Mucosa of descending colon (tissue), 3 donors: ENCODE measurements around the gene MIER2. TPM values are rescaled to one million over a fixed set of nuclear protein-coding genes. Genes with fewer than 3 reads are reported as not detected.
"Not testable (repeated sequence)": the region's sequence is repeated elsewhere in the genome, so short reads cannot be mapped to it uniquely, and the experiment has no call there.

Experiments used
- ATAC-seq: fragments of 200-7000 bp; cut with Tn5 transposase; one replicate; pipeline ENCODE4 v1.9.1; 2020; ENCODE audit warnings: mild to moderate bottlenecking, moderate library complexity
- DNase-seq, 3 donors: peaks; one replicate each; pipeline ENCODE4 v3.0.0-alpha.2; 2020
- H3K36me3 ChIP-seq: fragments of 200-600 bp; one replicate; pipeline ENCODE4 v1.8.0; 2021; ENCODE audit warnings: low read depth, mild to moderate bottlenecking
- H3K4me1 ChIP-seq: fragments of 200-600 bp; one replicate; pipeline ENCODE4 v1.8.0; 2021; ENCODE audit warnings: low read depth, mild to moderate bottlenecking
- H3K4me3 ChIP-seq: fragments of 200-600 bp; one replicate; pipeline ENCODE4 v1.8.0; 2021; ENCODE audit warnings: mild to moderate bottlenecking
- H3K9me3 ChIP-seq: fragments of 200-600 bp; one replicate; pipeline ENCODE4 v1.8.0; 2021; ENCODE audit warnings: mild to moderate bottlenecking
- CTCF ChIP-seq: fragments of 200-600 bp; IDR thresholded peaks from one replicate; pipeline ENCODE4 v1.8.0; 2022; ENCODE audit warnings: antibody characterized with exemption, mild to moderate bottlenecking
- intact Hi-C, 2 donors: fragments of 100-400 bp; cut with DNase I in 1 of 2; cut with micrococcal nuclease in 1 of 2; formaldehyde crosslinking; loops; one replicate each; pipeline versions ENCODE4 v1.11.0 to v1.11.1; 2022; cut with DNase I, micrococcal nuclease
- long read RNA-seq, 2 donors: library from polyadenylated mRNA; unstranded; transcript quantifications; one replicate each; pipeline ENCODE4 v2.0.0, GENCODE V29; 2019 to 2021
- total RNA-seq, 3 donors: library from RNA; stranded (reverse); fragmentation: NEBNext Ultra II Directional in 2 of 3; extraction: Animal tissue kit (Norgen Biotek cat#: 25700) in 2 of 3; gene quantifications; one replicate each; pipeline versions ENCODE4 v1.2.1 to v1.2.4, GENCODE V29; 2021 to 2023
- donor health status: DM: no; HTN: no; CAD: no; lungs with moderate emphysema.
- donor health status: DM: no; HTN: no; CAD: no.
- donor health status: DM: no; HTN: yes; CAD: no.

The MIER2 gene
- 10 to 100 TPM; 13.4 to 28.3 (median 13.7) TPM for total RNA-seq
- long read RNA-seq, donor 1, full-length matches to known transcripts: 2 of 30 reads
- long read RNA-seq, donor 1, partial matches to known transcripts: 10 of 30 reads
- long read RNA-seq, donor 1, other reads (novel, unspliced or antisense): 18 of 30 reads
- long read RNA-seq, donor 2, full-length matches to known transcripts: 1 of 1 reads
- long read RNA-seq, donor 2, partial matches to known transcripts: 0 of 1 reads
- long read RNA-seq, donor 2, other reads (novel, unspliced or antisense): 0 of 1 reads

- H3K9me3 ChIP-seq: no peaks in the 10 kb centered on the region
- no peaks in the 10 kb centered on the region for H3K36me3 ChIP-seq
- H3K4me3 ChIP-seq: peak within 1 kb of the TSS; percentile 83
- ATAC-seq: peak; percentile 98
- no peak for TF ChIP-seq CTCF
- peaks cover 16% of the 10 kb centered on the region for H3K4me1 ChIP-seq
- peak; percentile 84 to 94 (median 86) for DNase-seq
- intact Hi-C loops: no loop called here
Observed at GRCh38 chr19:344625-345319, at the start of gene MIER2. Gene MIER2, minus strand, starts transcription at chr19:344796. Its CDS starts 14 bp downstream, at chr19:344782.

- H3K4me1 ChIP-seq, H3K9me3 ChIP-seq, H3K4me3 ChIP-seq, ATAC-seq, H3K36me3 ChIP-seq, DNase-seq, intact Hi-C loops: not testable (repeated sequence)
Observed at GRCh38 chr19:393560-393959, 49.0 kb upstream of the MIER2 start.

GRCh38 chr19:392375-392970 lies 47.9 kb upstream of the MIER2 start:
- DNase-seq: peak in 1 of 3 donors; percentile 16
- Histone ChIP-seq H3K4me3 (no peak overlapping the region), H3K36me3 (no peaks in the 10 kb centered on the region), H3K4me1 (no peaks in the 10 kb centered on the region), H3K9me3 (peaks cover 1% of the 10 kb centered on the region)
- intact Hi-C loops: no loop called here
- no peak for TF ChIP-seq CTCF
- no peak for ATAC-seq

GRCh38 chr19:391726-392374 lies 47.3 kb upstream of the MIER2 start:
- intact Hi-C loops: no loop called here

GRCh38 chr19:391207-391557 lies 46.6 kb upstream of the MIER2 start:
- no peak for ATAC-seq
- intact Hi-C loops: no loop called here
- Histone ChIP-seq H3K4me3 (no peak overlapping the region), H3K9me3 (peaks cover 1% of the 10 kb centered on the region), H3K4me1 (no peaks in the 10 kb centered on the region), H3K36me3 (no peaks in the 10 kb centered on the region)
- no peak for TF ChIP-seq CTCF
- no peak for DNase-seq

More at GRCh38 chr19:391726-392374, 47.3 kb upstream of the MIER2 start:
- H3K4me3 ChIP-seq: no peak overlapping the region
- DNase-seq (peak in 1 of 3 donors; percentile 20), ATAC-seq (no peak)
- H3K4me1 ChIP-seq: no peaks in the 10 kb centered on the region
- no peak for TF ChIP-seq CTCF
- H3K9me3 ChIP-seq: peaks cover 1% of the 10 kb centered on the region
- H3K36me3 ChIP-seq: no peaks in the 10 kb centered on the region
